A204.1 (cell line): Measurements from ENCODE around the gene PREP.
"Not testable (repeated sequence)": the region's sequence is repeated elsewhere in the genome, so short reads cannot be mapped to it uniquely, and the experiment has no call there.

Experiments used
- FAIRE-seq: peaks from 2 replicates; lab custom pipeline; 2012; peaks lifted over from hg19 to GRCh38; lab: Jason Lieb, UNC

Gene PREP

DNA sequence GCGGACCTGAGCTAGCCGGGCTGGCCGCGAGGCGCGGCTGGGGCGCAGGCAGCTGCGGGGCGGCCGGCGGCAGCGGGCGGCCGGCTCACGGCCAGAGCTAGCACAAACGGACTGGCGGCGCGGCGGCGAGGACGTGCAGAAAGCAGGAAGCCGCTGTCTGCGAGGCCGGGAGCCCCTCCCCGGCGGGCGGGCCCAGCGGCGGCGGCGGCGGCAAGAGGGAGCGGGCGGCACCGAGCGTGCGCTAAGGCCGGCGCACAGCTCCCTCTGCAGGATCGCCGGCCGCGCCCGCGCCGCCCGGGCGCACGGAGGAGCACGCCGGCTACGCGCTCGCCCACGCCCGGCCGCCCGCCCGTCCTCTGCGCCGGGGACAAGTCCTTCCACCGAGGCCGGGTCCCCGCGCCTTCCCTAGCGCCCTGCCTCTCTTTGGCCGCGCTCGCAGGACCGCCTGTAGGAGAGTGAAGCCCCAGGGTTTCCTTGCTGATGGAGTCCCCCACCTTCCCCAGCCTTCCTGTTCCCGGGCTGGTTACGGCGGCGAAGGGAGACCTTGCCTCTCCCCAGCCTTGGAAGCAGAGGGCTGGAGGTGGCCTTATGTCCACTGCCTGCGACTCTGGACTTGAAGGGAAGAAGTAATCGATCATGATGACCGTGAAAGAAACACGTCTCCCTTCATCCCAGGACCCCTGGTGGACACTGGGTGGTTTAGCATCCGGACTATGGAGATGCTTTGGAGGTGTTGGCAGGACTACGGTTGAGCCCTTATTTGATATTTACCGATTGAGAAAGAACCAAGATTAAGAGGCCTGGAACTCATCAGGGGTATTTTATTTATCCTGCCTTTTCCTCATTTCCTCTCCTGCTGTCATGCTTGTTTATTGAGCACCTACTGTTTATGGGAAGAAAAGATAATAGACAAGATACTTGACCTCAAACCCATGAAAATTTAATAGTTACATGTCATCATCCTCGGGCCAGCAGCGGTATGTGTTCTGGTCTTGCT, at the start of gene PREP:
TSS of gene PREP (minus strand) at position 144 of the 997 bp plus-strand sequence. CDS start 191 bp downstream, outside the sequence.
- FAIRE-seq, result no peak

DNA sequence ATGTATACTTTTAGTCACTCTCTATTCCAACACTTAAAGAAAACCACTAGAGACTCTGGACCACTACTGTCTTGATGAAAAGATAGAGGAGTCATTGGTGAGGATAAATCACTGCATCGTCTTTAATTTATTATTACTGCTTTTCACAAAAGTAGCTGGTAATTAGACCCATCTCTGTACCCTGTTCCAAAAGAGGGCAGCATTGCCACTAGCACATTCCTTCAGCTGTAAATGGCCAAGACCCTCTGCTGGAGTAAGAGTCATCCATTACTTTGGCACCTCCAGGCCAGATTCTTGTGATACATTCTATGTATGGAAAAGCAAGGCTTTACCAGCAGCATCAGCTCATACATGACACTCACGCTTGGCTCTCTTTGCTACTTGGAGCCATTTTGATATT, 49.5 kb upstream of the PREP start:
- FAIRE-seq, result no peak

DNA sequence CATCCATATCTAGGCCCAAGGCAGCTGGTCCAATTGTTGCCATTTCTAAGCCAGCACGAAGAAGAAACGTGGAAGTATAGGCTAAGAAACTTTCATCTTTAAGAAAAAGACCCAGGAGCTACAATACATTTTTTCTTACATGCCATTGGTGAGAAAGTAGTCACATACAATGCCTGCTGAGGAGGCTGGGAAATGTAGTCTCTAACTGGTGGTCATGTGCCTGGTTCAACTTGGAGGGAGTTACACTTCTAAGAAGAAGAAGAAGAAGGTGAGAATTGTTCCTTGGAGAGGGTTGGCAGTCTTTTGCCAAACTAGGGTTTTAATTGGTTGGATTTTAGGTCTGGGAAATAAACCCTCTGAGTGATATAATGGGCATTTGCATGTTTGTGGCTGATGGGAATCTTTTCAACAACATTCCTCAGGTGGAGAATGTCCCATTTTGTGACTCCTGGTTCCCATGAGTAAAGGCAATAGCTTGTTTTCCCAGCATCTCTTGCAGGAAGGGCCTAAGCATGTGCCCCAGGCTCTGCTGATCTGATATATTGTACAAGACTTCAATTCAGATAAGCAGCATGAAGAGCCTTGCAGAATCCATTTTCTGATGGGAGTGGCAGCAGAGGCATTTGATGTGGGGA, 47.0 kb upstream of the PREP start:
- no peak for FAIRE-seq

DNA sequence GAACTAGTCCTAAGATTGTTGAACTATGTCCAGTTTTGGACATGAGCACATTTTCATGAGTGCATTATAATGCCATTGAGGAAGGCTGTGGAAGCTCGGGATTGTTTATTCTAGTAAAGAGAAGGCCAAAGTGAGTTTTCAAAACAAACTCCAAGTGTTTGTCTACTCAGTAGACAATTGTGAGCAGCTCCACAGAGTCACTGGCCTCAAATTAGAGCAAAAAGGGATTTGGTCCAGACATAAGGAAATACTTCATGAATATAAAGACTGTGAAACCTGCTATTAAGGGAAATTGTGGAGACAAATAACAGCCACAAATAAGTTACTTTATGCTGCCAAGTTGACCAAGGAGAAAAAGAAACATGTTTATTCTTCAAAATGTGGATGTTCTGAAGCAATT, 42.6 kb upstream of the PREP start:
- no peak for FAIRE-seq

DNA sequence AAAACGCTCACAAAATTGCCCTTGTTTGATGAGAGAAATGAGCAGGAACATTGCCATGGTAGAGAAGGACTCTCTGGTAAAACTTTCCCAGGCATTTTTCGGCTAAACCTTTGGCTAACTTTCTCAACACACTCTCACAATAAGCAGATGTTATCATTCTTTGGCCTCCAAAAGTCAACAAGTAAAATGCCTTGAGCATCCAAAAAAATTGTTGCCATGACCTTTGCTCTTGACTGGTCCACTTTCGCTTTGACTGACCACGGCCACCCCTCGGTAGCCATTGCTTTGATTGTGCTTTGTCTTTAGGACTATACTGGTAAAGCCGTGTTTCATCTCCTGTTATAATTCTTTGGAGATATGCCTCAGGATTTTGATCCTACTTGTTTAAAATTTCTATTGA, 41.1 kb upstream of the PREP start:
- FAIRE-seq, result no peak

DNA sequence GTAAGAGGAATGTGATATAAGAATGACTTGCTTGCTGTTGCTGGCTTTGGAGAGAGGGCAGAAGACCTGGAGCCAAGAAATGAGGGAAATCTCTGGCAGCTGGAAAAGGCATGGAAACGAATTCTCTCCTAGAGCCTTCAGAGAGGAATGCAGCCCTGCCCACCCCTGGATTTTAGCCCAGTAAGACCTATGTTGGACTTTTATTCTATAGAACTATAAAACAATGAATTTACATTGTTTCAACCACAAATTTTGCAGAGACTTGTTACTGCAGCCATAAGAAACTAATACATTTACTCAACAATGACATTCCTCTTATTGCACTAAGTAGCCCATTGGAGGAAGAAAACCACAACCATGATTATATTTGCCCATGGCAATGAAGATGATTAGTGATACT, 39.5 kb upstream of the PREP start:
- FAIRE-seq, result no peak

DNA sequence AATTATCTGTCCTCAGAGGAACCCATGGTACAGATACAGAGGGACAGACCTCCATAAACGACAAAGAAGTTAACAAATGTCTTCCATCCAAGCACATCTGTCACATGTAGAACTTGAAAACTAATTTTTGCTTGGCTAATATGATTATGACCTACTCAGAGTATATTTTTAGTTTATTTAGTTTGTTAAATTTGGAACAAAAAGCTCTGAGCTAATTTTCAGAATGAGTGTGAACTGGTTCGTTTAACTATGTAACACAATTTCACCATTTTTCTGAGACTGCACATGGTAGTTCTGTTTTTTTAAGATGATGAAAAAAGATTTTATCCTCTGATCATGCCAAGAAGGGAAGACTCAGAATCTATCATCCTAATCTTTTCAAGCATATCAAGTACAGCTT, 34.4 kb upstream of the PREP start:
- FAIRE-seq, result no peak

DNA sequence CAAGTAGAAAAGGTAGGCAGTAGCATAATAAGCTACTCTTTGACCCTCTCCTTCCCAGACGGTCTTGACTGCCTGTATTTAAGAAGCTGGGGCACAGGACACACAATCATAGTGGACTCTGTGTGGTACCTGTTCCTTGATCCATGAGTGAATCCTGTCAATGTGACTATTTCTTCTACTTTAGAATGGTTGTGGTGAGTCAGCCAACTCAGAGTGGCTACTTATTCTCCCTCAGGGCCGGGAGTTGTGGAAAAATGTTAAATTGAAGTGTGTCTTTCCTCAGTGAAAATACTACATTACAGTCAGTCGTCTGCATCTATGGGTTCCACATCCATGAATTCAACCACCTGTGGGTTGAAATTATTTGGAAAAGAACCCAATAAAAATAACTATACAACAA, 30.8 kb upstream of the PREP start:
- no peak for FAIRE-seq

DNA sequence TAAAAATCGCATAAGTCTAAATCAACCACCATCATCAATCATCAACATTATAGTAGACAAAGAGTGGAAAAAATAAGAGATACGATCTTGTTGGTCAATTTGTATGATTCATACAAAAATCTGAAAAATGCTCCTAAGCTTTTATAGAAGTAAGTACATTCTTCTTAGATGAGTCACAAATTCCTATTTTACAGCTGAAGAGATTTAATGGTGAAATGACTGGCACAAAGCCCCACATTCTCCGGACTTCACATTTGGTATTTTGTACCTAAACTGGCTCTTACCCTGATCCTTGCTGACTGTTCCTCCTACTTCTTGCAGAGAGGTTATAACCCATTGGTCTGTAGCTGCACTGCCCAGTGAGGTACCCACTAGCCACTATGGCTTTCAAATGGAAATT, 29.9 kb upstream of the PREP start:
- no peak for FAIRE-seq

DNA sequence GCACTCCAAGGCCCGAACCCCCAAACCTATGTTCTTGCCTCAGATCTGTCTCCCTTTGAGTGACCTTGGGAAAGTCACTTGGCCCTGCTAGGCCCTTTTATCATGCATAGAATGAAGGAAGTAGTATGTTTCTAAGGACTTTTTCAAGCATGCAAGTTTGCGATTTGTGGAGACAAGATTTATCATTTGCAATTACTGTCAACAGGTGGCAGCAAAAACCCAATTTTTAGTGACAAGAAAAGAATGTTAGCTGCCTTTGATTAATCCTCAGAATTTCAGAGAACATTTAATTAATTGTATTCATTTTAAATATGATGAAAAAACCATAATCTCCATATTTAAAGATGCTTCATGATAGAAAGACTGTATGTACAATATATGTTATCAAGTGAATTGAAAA, 28.3 kb upstream of the PREP start:
- peak; percentile 86 for FAIRE-seq

DNA sequence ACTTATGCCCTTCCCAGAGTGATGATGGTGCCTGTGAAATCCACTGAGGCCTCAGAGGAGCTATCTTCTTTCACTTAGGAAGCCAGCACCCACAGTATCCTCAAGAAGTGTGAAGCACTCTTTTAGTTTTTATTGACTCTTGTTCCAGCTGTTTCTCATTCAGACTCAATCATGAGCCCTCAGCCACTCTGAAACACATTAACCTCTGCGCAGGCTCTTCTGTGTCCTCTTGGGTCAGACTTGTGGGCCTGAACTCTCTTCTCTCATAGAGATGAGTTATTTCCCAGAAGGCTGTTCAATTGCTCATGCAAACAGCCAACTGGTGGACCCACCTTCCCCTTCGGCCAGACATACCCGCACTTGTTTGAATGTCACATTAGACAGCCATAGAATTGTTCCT, 27.8 kb upstream of the PREP start:
- FAIRE-seq, result no peak

DNA sequence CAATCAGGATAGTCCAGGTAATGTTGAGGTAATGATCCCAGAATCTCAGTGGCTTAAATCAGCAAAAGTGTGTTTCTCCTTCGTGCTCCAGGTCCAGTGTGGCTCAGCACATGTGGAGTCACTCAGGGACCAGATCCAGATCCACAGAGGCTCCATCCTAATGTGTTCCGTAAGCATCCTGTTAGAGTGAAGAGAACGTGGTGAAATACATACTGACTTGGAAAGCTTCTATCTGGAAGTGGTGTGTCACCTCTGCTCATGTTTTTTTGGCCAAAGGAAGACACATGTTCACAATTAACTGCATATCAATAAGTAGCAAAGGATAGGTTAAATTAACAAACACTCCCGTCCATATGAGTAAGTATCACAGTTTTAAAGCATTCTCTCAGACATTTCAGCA, 26.8 kb upstream of the PREP start:
- FAIRE-seq, result no peak

DNA sequence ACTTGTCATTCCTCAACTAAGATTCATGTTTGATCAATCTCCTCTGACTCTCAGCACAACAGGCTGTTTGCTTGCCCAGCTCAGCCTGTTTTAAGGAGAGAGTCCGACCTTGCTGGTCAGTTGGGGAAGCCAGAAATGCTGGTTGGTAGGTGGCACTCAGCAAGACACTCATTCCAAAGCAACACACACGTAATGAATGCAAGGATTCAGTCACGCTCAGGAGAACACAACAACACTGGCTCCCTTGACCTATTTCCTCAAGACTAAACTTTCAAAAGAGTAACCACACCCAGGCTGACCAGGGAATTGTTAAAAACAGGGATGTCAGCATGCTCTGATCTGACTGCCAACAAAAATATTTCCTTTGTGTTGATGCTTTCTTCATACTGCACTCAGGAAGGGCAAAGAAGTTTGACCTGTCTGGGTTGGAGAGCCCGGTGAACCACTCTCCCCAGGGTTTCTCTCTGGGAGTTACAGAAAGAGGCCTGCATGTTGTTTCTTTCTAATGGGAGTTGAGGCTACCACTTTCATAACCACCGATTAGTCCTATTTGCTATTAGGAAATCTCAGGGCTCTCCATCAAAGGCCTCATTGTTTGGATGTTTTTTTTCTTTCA, 25.6 kb upstream of the PREP start:
- no peak for FAIRE-seq

DNA sequence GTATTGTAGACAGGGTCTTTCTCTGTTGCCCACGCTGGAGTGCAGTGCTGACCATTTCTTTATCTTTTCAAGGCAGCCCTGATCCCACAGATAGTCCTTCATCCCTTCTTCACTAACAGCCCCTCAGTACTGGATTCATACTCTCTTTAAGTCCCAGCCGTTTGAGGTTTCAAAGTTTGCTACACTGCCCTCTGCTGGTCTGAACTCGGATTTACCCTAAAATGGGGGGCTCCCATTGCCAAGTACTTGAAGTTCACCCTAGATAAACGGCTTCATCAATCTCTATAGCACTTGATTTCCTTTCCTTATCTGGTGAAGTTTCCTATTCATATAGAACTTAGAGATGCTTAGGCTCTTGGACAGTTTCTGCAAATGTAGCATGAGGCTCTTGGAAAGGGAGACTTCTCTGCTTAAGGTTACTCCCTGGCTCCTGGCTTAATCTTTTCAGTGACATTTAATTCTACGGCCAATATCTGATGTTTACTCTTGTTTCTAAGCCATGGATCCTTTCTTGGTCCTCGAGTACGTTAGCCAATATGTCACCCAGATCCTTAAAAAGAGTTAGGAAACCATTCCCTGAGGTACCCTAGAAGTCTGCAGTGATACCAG, 21.4 kb upstream of the PREP start:
- FAIRE-seq, result no peak

DNA sequence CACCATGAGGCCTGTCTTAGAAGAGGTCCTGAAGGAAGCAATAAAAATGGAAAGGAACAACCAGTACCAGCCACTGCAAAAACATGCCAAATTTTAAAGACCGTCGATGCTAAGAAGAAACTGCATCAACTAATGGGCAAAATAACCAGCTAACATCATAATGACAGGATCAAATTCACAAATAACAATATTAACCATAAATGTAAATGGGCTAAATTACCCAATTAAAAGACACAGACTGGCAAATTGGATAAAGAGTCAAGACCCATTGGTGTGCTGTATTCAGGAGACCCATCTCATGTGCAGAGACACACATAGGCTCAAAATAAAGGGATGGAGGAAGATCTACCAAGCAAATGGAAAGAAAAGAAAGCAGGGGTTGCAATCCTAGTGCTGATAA, 14.1 kb upstream of the PREP start:
- FAIRE-seq, result not testable (repeated sequence)

DNA sequence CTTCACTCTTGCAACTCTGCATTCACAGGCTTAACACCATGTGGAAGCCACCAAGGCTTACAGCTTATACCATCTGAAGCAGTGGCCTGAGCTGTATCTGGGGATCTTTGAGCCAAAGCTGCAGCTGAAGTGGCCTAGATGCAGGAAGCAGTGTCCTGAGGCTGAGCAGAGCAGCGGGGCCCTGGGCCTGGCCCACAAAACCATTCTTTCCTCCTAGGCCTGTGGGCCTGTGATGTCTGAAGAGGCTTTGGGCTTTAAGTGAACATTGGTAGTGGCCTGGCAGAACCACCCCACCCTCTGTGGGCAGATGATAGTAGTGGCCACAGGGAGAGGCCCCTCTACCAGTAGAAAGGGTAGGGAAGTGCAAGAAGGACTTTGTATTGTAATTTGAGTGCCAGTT, 6.9 kb upstream of the PREP start:
- no peak for FAIRE-seq

DNA sequence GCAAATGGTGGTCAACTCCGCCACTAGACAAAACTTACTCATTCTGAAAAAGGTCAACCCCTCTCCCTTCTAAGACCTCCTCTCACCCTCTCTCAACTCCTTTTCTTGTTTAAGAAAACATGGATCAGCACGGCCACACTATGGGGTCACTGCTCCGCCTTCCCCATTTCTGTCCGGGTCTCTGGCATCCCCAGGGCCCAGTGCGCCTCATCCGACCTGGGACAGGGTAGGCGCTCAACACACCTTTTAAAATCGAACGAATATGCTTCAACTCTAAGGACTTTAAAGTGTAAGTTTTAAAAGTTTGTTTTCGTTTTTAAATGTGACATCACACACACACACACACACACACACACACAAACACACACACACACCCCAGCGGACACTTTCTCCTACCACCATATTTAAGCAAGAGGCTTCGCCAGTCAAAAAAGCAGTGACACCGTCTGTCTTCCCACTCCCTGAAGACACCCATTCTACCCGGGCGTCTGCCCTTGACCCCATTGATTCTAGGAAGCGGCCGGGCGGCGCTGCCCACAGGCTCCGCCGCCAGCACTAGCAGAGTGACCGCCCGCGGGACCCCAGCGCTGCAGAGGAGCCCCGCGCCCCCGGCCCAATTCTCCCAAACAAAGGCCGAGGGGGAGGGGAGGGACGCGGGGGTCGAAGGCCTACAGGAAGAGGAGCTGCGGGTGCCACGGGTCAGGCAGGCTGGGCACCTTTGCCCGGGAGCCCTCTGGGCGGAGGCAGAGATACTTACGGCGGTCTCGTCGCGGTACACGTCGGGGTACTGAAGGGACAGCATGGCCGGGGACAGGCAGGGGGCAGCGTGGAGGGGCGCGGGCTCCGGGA, 568 bp downstream of the PREP start:
- no peak for FAIRE-seq

DNA sequence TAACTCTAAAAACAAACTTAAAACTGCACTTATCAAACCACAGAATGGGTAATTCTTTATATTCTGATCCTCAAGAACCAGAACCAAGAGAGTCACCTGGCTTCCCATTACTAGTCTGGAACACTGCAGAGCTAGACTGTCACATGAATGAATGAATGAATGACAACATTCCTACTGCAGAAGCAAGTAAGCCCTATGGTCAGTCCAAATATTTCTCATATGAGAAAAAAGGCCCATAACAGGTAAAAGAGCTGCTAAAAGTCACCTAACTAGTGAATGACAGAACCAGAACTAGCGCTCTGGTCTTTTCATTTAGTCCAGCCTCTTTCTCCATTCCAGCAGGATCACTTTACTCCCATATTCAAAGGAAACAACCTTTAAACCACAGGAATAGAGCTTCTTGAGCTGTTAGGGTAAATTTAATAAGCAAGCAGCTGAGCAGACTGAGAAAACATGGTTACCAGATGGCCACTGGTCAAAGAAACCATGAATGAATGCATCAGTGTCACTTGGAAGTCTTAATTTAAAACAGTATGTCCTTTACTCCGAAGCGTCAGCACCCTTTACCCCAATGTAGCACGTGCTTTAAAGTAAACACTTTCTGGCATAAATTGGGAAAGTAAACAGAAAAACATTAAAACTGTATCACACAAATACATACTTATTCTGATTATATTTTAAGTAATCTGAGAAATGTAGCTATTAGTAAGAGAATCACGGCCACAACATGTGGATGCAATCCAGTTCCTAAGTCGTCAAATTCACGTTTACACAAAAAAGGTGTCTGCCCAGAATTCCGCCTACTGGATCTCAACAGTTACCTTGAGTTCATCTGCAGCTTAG, 1.4 kb downstream of the PREP start:
- FAIRE-seq, result no peak

DNA sequence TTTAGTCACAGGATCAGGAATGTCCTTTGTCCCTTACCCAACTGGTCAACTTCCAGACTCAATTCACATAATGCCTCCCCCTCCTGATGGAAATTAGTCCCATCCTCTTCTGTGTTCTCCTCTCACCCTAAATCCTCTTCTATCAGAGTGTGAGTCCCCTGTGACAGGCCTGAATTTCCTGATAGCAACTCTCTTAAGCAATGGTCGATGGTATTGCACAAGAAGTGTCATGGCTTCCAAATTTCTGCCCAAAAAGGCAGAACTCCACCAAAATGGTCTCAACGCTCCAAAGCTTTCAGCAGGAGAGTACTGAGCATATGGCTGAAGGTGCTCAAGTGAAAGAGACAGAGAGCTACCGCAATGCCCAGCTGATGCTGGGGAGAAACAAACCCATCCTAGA, 2.4 kb downstream of the PREP start:
- no peak for FAIRE-seq

DNA sequence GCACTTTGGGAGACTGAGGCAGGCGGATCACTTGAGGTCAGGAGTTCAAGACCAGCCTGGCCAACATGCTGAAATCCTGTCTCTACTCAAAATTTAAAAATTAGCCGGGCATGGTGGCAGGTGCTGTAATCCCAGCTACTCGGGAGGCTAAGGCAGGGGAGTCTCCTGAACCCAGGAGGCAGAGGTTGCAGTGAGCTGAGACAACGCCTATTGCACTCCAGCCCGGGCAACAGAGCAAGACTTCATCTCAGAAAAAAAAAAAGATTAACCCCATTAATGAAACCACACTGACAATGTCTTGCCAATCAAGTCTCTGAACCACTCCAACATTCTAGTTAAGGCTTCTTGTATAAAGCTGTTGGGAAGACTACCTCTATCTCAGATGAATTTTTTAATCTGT, 4.0 kb downstream of the PREP start:
- FAIRE-seq, result no peak

DNA sequence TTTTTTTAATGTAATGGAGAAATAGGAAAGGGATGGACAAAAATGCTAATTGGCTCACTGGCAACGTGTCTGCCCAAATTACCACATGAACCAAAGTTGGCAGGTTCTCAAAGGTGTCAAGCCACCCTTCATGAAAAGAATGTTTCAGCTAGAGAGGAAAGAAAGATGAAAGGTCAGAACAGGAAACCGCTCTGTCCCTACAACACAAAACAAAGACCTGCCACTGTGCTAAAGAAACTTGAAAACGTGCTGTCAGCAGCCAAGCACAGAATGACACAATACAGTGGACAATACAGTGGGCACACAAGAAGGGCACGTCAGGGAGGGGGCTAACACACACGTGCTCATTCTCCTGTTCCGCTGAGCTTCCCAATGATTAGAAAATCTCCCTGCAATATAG, 4.9 kb downstream of the PREP start:
- no peak for FAIRE-seq
